Endothelial cell of umbilical vein (primary cell): ENCODE results near the gene HDHD5. TPM values are rescaled to one million over a fixed set of nuclear protein-coding genes. Genes with fewer than 3 reads are reported as not detected.
A peak's percentile ranks its signal among the peaks of the same experiment; 100 is the strongest.

Experiments
- BruUV-seq: library from RNA; stranded (reverse); fragments of 400-500 nt; replicated peaks from 2 replicates; lab custom pipeline; 2021; lab: Mats Ljungman, UMichigan
- CTCF ChIA-PET: fragments of 300-600, 350-600 bp; sonication (Branson Sonifier 250); formaldehyde crosslinking; loops from one replicate; lab custom pipeline; 2021; ENCODE audit warnings: antibody characterized with exemption, inconsistent platforms; lab: Charles Lee
- POLR2A ChIA-PET: fragments of 300-600, 350-600 bp; sonication (Branson Sonifier 250); formaldehyde crosslinking; loops from one replicate; lab custom pipeline; 2021; ENCODE audit warnings: antibody characterized with exemption, inconsistent platforms; lab: Charles Lee
- DNase-seq: peaks from one replicate; pipeline ENCODE4 v3.0.0-alpha.2; 2011; ENCODE audit warnings: low read depth, low spot score
- FAIRE-seq: peaks from 2 replicates; lab custom pipeline; 2011; peaks lifted over from hg19 to GRCh38; lab: Jason Lieb, UNC
- H2AFZ ChIP-seq: 2 replicates; pipeline ENCODE4 v1.6.0; 2012; ENCODE audit warnings: low read depth, low read length, control low read depth, inconsistent platforms
- H3K27ac ChIP-seq: 2 replicates; pipeline ENCODE4 v1.5.1; 2011; ENCODE audit warnings: low read depth, mild to moderate bottlenecking, control low read depth, low read length, moderate library complexity; ENCODE audit not compliant: insufficient read depth
- H3K27me3 ChIP-seq, 2 experiments: 2 replicates each; pipeline versions ENCODE4 v1.6.0 to v1.6.1; 2011; ENCODE audit warnings: low read length in 2 of 2, mixed read lengths in 1 of 2; ENCODE audit not compliant: control insufficient read depth in 2 of 2, insufficient read depth in 2 of 2
- H3K36me3 ChIP-seq, 2 experiments: 2 replicates in 1 of 2; 3 replicates in 1 of 2; pipeline ENCODE4 v1.5.1; 2011; ENCODE audit warnings: low read length in 2 of 2, mild to moderate bottlenecking in 1 of 2, moderate library complexity in 1 of 2; ENCODE audit not compliant: control insufficient read depth in 2 of 2, insufficient read depth in 2 of 2; ENCODE audit errors: extremely low read depth in 1 of 2
- H3K4me1 ChIP-seq: 3 replicates; pipeline ENCODE4 v1.5.1; 2011; ENCODE audit warnings: mild to moderate bottlenecking, low read length; ENCODE audit not compliant: control insufficient read depth, insufficient read depth; ENCODE audit errors: extremely low read depth
- H3K4me2 ChIP-seq: 2 replicates; pipeline ENCODE4 v1.6.1; 2011; ENCODE audit warnings: low read length, control low read depth, mixed read lengths; ENCODE audit not compliant: insufficient read depth
- H3K4me3 ChIP-seq, 3 experiments: fragments of 200-600 bp in 1 of 3; sonication (generic), shearing (Covaris generic) in 1 of 3; replicated peaks in 1 of 3; 2 replicates each; pipeline ENCODE4 v1.5.1; 2011 to 2016; ENCODE audit warnings: control low read depth in 3 of 3, low read length in 3 of 3, mild to moderate bottlenecking in 2 of 3, inconsistent platforms in 1 of 3, low read depth in 1 of 3, moderate library complexity in 1 of 3; ENCODE audit not compliant: insufficient read depth in 1 of 3
- H3K79me2 ChIP-seq: 2 replicates; pipeline ENCODE4 v1.6.0; 2012; ENCODE audit warnings: low read length, inconsistent platforms; ENCODE audit not compliant: control insufficient read depth, insufficient read depth
- H3K9ac ChIP-seq: replicated peaks from 2 replicates; pipeline ENCODE3; 2011; ENCODE audit warnings: low read length, control low read depth; ENCODE audit not compliant: insufficient read depth; ENCODE audit errors: extremely low read depth
- H3K9me1 ChIP-seq: replicated peaks from 3 replicates; pipeline ENCODE4 v1.6.0; 2011; ENCODE audit warnings: mild to moderate bottlenecking, low read length; ENCODE audit not compliant: control insufficient read depth, insufficient read depth; ENCODE audit errors: extremely low read depth
- H3K9me3 ChIP-seq: replicated peaks from 2 replicates; pipeline ENCODE4 v1.5.1; 2012; ENCODE audit warnings: low read length, inconsistent platforms; ENCODE audit not compliant: control insufficient read depth, insufficient read depth
- H4K20me1 ChIP-seq: replicated peaks from 2 replicates; pipeline ENCODE3; 2011; ENCODE audit warnings: mild to moderate bottlenecking, low read length; ENCODE audit not compliant: control insufficient read depth, insufficient read depth; ENCODE audit errors: extremely low read depth
- GATA2 ChIP-seq: IDR thresholded peaks from 2 replicates; pipeline ENCODE4 v1.7.0; 2011; ENCODE audit warnings: low read depth, mild to moderate bottlenecking, moderate library complexity, mixed read lengths, low read length; ENCODE audit not compliant: insufficient read length, insufficient read depth
- JUN ChIP-seq: IDR thresholded peaks from 2 replicates; pipeline ENCODE4 v1.6.1; 2011; ENCODE audit warnings: borderline replicate concordance, low read depth; ENCODE audit not compliant: insufficient read length, insufficient read depth
- POLR2A ChIP-seq: IDR thresholded peaks from 2 replicates; pipeline ENCODE4 v1.6.1; 2012; ENCODE audit warnings: low read depth, mild to moderate bottlenecking, control low read depth, low read length
- POLR2AphosphoS5 ChIP-seq: IDR thresholded peaks from 2 replicates; pipeline ENCODE4 v1.6.1; 2012; ENCODE audit warnings: low read depth, mild to moderate bottlenecking, control low read depth, low read length, moderate library complexity; ENCODE audit not compliant: insufficient read depth
- dilution Hi-C: fragments of 300-500 bp; cut with MboI; formaldehyde crosslinking; loops from one replicate; pipeline ENCODE4 v1.15.0; 2019; ENCODE audit warnings: low sequenced_read_pairs; ENCODE audit not compliant: extremely low pct_ligation_motif_present
- intact Hi-C: fragments of 100-400 bp; cut with micrococcal nuclease; formaldehyde crosslinking; loops from one replicate; pipeline ENCODE4 v1.10.0; 2022
- polyA plus RNA-seq, 4 experiments: library from polyadenylated mRNA; depleted of rRNA in 3 of 4; stranded (reverse) in 3 of 4; unstranded in 1 of 4; fragments of >200 nt; gene quantifications; 2 replicates each; pipeline versions ENCODE4 v1.2.1 to v1.2.3, GENCODE V29; 2011 to 2012; ENCODE audit warnings: missing spikeins in 1 of 4
- total RNA-seq: library from RNA; stranded (reverse); gene quantifications from 2 replicates; pipeline ENCODE4 v1.2.3, GENCODE V29; 2021
- TF ChIP-seq, protein P1 (sequence below), 2 donors: IDR thresholded peaks; 1 replicate in 1 of 2; 2 replicates in 1 of 2; pipeline ENCODE4 v1.5.1; 2011; ENCODE audit warnings: low read length in 2 of 2, mild to moderate bottlenecking in 2 of 2, moderate library complexity in 2 of 2, control low read depth in 1 of 2, inconsistent platforms in 1 of 2, low read depth in 1 of 2; ENCODE audit not compliant: insufficient read depth in 1 of 2; ENCODE audit errors: extremely low read depth in 1 of 2
- TF ChIP-seq, protein P2 (sequence below): IDR thresholded peaks from 2 replicates; pipeline ENCODE4 v1.6.1; 2011; ENCODE audit not compliant: insufficient read depth, insufficient read length

HDHD5 gene
- total and polyA plus RNA-seq, 2 donors (not counting 3 experiments of a cell fraction or from before 2014, with no cell fraction given): 28.1 to 54.1 TPM

DNA sequence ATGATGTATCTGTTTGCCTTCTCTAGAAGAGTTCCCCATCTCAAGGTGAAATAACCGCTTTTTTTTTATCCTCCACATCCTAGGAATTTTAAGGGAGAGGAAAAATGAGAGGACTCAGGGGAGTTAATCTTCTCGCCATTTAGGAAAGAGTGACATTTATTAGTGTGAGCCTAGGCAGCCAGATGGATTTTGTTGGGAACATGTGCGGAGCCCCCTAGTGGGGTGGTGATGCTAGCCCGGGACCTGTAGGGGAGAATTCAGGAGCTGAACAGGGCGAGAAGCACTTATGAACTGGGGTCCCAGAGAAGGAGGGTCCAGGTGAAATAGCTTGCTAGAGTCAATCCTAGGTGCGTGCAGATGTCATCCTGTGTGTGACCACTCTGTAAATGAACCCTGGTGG is 63.5 kb downstream of the HDHD5 start:
- dilution Hi-C loops (no loop called here), intact Hi-C loops (loop anchor here (1.0 kb wide), 1 partner anchor 20 kb away; no protein-coding TSS in a partner anchor)
- TF ChIP-seq, protein P1, sequence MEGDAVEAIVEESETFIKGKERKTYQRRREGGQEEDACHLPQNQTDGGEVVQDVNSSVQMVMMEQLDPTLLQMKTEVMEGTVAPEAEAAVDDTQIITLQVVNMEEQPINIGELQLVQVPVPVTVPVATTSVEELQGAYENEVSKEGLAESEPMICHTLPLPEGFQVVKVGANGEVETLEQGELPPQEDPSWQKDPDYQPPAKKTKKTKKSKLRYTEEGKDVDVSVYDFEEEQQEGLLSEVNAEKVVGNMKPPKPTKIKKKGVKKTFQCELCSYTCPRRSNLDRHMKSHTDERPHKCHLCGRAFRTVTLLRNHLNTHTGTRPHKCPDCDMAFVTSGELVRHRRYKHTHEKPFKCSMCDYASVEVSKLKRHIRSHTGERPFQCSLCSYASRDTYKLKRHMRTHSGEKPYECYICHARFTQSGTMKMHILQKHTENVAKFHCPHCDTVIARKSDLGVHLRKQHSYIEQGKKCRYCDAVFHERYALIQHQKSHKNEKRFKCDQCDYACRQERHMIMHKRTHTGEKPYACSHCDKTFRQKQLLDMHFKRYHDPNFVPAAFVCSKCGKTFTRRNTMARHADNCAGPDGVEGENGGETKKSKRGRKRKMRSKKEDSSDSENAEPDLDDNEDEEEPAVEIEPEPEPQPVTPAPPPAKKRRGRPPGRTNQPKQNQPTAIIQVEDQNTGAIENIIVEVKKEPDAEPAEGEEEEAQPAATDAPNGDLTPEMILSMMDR (IDR thresholded peaks at IDR 0.05; ENCODE audit: extremely low read depth in 1 of 2, insufficient read depth in 1 of 2, low read depth in 1 of 2, low read length in 2 of 2): peak; percentile 30 to 37
- no peak for TF ChIP-seq POLR2AphosphoS5
- TF ChIP-seq, protein P2, sequence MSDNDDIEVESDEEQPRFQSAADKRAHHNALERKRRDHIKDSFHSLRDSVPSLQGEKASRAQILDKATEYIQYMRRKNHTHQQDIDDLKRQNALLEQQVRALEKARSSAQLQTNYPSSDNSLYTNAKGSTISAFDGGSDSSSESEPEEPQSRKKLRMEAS: no peak
- TF ChIP-seq JUN: no peak
- no peak for TF ChIP-seq GATA2
- TF ChIP-seq POLR2A: no peak
- POLR2A ChIA-PET: no interaction called here
- H3K27ac ChIP-seq: no peak overlapping the region
- CTCF ChIA-PET: interaction anchor here (0.7 to 2.1 kb wide), 9 partner anchors 12 to 406 kb away, joined by 3 to 20 read pairs (median 5); no protein-coding TSS in a partner anchor
- peaks cover 9% of the 10 kb centered on the region for H3K79me2 ChIP-seq
- H4K20me1 ChIP-seq: peaks cover 2% of the 10 kb centered on the region
- H3K9me3 ChIP-seq: no peaks in the 10 kb centered on the region
- FAIRE-seq: no peak
- H3K36me3 ChIP-seq: peaks cover 3 to 15% of the 10 kb centered on the region in 2 experiments
- H3K9ac ChIP-seq: no peak overlapping the region
- H3K9me1 ChIP-seq: no peaks in the 10 kb centered on the region
- H3K4me2 ChIP-seq: no peak overlapping the region
- BruUV-seq: no TSS peak
- no peak overlapping the region for H2AFZ ChIP-seq
- H3K4me1 ChIP-seq: no peaks in the 10 kb centered on the region
- H3K27me3 ChIP-seq: no peaks in the 10 kb centered on the region
- DNase-seq: no peak
- H3K4me3 ChIP-seq: no peak overlapping the region
